DMS79 treated with DMSO at 0.1 percent for 48 hours (cell line): Measurements from ENCODE around the gene C4B.
"Not testable (repeated sequence)": the region's sequence is repeated elsewhere in the genome, so short reads cannot be mapped to it uniquely, and the experiment has no call there.

Experiments used
- DNase-seq: peaks from one replicate; lab custom pipeline; 2025; lab: John Stamatoyannopoulos, UW

The C4B gene

DNA sequence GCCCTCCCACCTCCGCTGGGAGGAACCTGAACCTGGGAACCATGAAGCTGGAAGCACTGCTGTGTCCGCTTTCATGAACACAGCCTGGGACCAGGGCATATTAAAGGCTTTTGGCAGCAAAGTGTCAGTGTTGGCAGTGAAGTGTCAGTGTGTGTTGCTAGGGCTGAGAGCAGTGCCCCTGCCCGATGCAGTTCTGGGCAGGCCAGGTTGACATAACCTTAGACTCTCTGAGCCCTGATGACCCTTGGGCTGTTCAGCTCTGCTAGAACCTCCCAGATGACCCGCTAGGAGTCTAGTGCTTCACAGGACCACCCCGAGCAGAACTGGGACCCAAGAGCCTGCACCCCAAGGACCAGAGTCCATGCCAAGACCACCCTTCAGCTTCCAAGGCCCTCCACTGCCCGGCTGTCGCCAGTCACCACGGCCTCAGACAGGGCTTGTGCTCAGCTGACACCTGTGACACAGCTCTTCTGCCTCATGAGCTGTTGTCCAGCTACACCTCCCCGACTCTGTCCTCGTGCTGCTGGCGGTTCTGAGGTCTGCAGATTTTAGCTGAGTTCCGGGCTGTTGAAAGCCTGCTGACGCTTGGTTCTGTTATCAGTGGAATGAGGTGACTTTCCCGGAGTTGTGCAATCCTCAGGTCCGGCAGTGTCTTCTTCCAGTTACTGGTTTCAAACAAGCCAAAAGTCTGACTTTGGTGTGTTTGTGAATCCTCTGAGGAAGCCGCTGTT lies 20.9 kb downstream of the C4B start:
- not testable (repeated sequence) for DNase-seq

DNA sequence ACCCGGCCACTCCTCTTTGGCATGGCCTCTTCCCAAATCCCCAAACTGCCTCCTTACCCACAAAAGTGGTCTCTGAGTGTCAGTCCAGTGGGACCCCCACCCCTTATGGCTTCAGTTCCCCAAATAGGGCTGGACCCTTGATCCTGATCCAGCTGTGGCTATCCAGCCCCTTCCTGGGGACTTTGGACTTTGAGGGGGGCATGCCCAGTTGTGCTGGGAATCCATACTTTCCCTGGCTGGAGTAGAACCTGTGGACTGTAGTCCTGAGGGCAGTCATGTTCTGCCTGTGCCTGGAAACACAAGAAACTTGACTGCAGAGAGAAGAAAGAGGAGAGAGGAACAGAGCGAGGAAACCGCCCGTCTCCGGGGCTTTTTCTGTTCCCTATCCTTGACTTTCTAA lies 22.5 kb downstream of the C4B start:
- not testable (repeated sequence) for DNase-seq

DNA sequence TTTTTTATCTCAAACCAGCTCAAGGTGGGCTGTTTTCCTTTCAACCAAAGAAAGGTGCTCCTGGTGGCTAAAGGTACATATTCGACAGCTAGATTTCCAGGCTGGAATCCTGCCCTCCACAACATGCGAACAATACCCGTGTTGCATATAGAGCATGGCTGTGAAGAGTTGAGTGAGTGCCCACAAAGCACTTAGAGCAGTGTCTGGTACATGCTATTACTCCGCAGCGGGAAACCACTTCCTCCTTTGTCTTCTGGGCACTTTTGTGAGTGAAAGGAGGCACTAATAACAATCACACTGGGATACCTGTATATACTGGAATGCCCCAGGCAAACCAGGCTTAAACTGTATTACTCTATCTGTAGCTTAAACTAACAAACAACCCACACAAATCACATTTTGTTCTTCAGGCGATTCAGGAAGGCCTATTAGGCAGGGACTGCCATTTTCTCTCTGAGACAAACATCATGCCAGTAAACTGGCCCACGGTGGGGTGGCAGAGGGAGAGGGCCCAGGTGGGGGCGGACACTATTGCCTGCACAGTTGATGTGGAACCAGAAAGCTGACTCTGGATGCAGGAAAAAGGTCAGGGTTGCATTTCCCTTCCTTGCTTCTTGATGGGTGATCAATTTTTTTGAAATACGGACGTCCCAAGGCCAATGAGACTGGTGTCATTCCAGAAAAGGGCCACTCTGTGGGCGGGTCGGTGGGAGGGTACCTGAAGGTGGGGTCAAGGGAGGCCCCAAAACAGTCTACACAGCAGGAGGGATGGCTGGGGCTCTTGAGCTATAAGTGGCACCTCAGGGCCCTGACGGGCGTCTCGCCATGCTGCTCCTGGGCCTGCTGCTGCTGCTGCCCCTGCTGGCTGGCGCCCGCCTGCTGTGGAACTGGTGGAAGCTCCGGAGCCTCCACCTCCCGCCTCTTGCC lies 23.3 kb downstream of the C4B start, which contains the start of gene CYP21A2:
TSS of gene CYP21A2 (plus strand) at position 818 of the 927 bp plus-strand sequence. CDS start at position 826, 8 bp downstream.
- DNase-seq, result peak; percentile 14

GRCh38 chr6:32038878-32039277 lies 24.3 kb downstream of the C4B start:
- DNase-seq, result not testable (repeated sequence)

DNA sequence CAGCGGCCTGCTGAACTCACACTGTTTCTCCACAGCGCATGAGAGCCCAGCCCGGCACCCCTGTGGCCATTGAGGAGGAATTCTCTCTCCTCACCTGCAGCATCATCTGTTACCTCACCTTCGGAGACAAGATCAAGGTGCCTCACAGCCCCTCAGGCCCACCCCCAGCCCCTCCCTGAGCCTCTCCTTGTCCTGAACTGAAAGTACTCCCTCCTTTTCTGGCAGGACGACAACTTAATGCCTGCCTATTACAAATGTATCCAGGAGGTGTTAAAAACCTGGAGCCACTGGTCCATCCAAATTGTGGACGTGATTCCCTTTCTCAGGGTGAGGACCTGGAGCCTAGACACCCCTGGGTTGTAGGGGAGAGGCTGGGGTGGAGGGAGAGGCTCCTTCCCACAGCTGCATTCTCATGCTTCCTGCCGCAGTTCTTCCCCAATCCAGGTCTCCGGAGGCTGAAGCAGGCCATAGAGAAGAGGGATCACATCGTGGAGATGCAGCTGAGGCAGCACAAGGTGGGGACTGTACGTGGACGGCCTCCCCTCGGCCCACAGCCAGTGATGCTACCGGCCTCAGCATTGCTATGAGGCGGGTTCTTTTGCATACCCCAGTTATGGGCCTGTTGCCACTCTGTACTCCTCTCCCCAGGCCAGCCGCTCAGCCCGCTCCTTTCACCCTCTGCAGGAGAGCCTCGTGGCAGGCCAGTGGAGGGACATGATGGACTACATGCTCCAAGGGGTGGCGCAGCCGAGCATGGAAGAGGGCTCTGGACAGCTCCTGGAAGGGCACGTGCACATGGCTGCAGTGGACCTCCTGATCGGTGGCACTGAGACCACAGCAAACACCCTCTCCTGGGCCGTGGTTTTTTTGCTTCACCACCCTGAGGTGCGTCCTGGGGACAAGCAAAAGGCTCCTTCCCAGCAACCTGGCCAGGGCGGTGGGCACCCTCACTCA lies 25.0 kb downstream of the C4B start:
- not testable (repeated sequence) for DNase-seq

DNA sequence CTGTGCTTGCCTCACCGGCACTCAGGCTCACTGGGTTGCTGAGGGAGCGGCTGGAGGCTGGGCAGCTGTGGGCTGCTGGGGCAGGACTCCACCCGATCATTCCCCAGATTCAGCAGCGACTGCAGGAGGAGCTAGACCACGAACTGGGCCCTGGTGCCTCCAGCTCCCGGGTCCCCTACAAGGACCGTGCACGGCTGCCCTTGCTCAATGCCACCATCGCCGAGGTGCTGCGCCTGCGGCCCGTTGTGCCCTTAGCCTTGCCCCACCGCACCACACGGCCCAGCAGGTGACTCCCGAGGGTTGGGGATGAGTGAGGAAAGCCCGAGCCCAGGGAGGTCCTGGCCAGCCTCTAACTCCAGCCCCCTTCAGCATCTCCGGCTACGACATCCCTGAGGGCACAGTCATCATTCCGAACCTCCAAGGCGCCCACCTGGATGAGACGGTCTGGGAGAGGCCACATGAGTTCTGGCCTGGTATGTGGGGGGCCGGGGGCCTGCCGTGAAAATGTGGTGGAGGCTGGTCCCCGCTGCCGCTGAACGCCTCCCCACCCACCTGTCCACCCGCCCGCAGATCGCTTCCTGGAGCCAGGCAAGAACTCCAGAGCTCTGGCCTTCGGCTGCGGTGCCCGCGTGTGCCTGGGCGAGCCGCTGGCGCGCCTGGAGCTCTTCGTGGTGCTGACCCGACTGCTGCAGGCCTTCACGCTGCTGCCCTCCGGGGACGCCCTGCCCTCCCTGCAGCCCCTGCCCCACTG lies 25.9 kb downstream of the C4B start:
- DNase-seq, result not testable (repeated sequence)

DNA sequence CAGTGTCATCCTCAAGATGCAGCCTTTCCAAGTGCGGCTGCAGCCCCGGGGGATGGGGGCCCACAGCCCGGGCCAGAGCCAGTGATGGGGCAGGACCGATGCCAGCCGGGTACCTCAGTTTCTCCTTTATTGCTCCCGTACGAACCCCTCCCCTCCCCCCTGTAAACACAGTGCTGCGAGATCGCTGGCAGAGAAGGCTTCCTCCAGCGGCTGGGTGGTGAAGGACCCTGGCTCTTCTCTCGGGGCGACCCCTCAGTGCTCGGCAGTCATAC lies 26.4 kb downstream of the C4B start:
- DNase-seq, result not testable (repeated sequence)

- DNase-seq, result not testable (repeated sequence)
These were observed 26.8 kb downstream of the C4B start for GRCh38 chr6:32041385-32041784.

- DNase-seq, result not testable (repeated sequence)
These were observed 27.7 kb downstream of the C4B start for GRCh38 chr6:32042276-32042675.

GRCh38 chr6:32043589-32044380 lies 29.2 kb downstream of the C4B start:
- not testable (repeated sequence) for DNase-seq

DNA sequence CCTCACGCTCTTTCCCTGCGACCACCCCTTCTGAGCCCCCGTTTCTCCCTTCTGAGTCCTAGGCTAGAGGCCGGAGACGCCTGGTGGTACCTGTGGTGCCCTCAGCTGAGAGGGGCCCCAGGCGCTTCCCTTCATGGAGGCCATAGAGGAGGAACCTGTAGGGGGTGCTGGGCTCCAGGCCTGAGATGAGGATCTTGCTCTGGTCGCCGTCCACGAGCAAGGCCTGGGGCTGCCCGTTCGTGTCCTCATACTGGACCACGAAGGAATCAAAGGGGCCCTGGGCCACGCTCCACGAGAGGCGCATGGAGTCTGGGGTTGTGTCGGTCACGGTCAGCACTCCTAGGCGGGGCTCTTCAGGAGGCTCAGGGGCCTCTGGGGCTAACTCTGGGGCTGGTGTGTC lies 30.3 kb downstream of the C4B start:
- not testable (repeated sequence) for DNase-seq

DNA sequence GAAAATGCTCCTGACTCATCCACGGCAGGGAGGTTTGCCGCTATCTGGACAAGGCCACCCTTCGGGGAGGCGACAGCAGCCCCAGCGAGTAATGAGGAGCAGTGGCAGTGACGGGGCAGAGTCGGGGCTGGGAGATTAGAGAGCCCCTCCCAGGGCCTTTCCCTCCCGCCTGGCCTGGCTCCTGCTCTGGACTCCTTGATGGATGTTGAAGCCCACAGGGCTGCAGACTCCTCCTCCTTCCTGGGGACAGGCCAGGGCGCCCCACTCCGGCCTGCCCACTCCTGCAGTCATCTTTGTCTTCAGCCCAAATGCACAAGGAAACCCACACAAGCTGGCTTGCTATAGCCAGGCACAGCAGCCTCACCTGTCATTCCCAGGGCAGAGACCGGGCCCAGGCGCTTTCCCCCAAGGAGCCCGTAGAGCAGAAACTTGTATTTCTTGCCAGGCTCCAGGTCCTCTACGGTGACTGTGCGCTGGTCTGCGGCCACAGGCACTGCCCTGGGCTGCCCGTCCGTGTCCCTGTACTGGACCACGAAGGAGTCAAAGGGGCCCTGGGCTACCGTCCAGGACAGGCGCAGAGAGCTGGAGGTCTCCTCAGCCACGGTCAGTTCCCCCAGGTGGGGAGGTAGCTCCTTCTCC lies 31.3 kb downstream of the C4B start:
- no peak for DNase-seq

GRCh38 chr6:32046450-32047083 lies 32.0 kb downstream of the C4B start:
- peak; percentile 36 for DNase-seq

DNA sequence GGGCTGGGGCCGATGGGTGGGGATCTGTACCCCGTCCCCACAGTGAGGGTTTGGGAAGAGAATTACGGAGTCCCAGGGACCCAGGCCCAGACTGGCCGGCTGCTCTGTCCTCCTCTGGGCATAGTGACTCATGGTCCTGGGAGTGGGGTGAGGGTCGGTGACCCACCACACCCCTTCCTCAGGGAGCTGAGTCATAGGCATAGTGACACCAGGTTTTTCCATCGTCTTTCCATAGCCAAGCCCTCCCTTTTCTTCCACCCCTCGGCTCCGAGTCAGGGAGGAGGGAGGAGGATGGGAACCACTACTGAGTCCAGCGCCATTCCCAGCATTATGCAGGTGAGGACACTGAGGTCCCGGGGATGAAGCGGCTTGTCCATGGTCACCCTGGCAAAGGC lies 32.5 kb downstream of the C4B start:
- DNase-seq, result no peak

DNA sequence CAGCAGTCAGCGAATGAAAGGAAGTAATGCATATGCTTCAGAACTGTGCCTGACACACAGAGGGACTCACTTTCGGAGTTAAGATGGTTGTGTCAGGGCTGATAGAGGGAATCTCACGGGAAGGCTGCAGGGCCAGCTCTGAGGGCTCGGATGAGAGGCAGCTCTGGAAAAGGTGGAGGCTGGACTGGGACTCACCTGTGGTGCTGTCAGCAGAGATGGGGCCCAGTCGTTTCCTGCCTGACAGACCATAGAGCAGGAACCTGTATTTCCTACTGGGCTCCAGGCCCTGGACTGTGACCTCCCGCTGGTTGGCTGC lies 32.9 kb downstream of the C4B start:
- DNase-seq, result no peak

GRCh38 chr6:32047855-32048766 lies 33.5 kb downstream of the C4B start:
- no peak for DNase-seq

GRCh38 chr6:32049149-32049548 lies 34.6 kb downstream of the C4B start:
- DNase-seq, result not testable (repeated sequence)

DNA sequence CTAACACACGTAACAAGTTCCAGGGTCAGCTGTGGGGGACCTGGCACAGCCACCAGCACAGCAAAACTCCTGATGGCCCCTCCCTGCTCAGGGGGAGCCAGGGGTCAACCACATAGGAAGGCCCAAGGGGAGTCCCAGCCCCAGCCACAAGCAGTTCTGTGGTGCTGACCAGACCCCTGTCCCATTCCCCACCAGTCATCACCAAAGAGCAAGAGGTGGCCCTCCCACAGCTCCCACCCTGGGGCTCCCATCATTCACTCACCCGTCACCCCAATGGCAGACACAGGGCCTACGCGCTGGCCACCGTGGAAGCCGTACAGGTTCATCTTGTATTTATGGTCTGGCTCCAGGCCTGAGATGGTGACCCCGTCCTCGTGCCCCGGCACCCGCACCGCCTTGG lies 35.1 kb downstream of the C4B start:
- not testable (repeated sequence) for DNase-seq

- DNase-seq, result no peak
These were observed 36.0 kb downstream of the C4B start for GRCh38 chr6:32050562-32050961.
